BLaER1 (cell line): ENCODE data around the gene LTBP2.

Source experiments
- H3K27ac ChIP-seq: shearing (Covaris generic); formaldehyde crosslinking; 2 replicates; pipeline ENCODE4 v1.8.1; 2022
- H3K27me3 ChIP-seq: shearing (Covaris generic); formaldehyde crosslinking; 2 replicates; pipeline ENCODE4 v1.8.1; 2022
- H3K36me3 ChIP-seq: shearing (Covaris generic); formaldehyde crosslinking; 2 replicates; pipeline ENCODE4 v1.8.1; 2022
- H3K4me1 ChIP-seq: shearing (Covaris generic); formaldehyde crosslinking; 2 replicates; pipeline ENCODE4 v1.8.1; 2022
- H3K4me2 ChIP-seq: shearing (Covaris generic); formaldehyde crosslinking; 2 replicates; pipeline ENCODE4 v1.8.1; 2022
- H3K4me3 ChIP-seq: shearing (Covaris generic); formaldehyde crosslinking; 2 replicates; pipeline ENCODE4 v1.8.1; 2022
- H3K9ac ChIP-seq: shearing (Covaris generic); formaldehyde crosslinking; 2 replicates; pipeline ENCODE4 v1.8.1; 2022
- H3K9me3 ChIP-seq: shearing (Covaris generic); formaldehyde crosslinking; 2 replicates; pipeline ENCODE4 v1.8.1; 2022
- H4K20me1 ChIP-seq: shearing (Covaris generic); formaldehyde crosslinking; 2 replicates; pipeline ENCODE4 v1.8.1; 2022
- Cebpa-rat ChIP-seq: shearing (Covaris generic); IDR thresholded peaks from 2 replicates; pipeline ENCODE4 v1.8.1; 2022

LTBP2 gene

GRCh38 chr14:74650927-74651686 is 39.1 kb upstream of the LTBP2 start:
- Histone ChIP-seq H3K4me1 (peaks cover 17% of the 10 kb centered on the region), H3K27me3 (no peaks in the 10 kb centered on the region), H3K9ac (no peak overlapping the region), H3K27ac (no peak overlapping the region), H4K20me1 (no peaks in the 10 kb centered on the region), H3K4me3 (no peak overlapping the region), H3K9me3 (no peaks in the 10 kb centered on the region), H3K4me2 (no peak overlapping the region), H3K36me3 (peaks cover 5% of the 10 kb centered on the region; the same call in 1 of the 2 replicates)
- TF ChIP-seq Cebpa-rat = no peak

GRCh38 chr14:74649673-74650072 is 37.6 kb upstream of the LTBP2 start:
- Histone ChIP-seq H3K4me1 (peaks cover 24% of the 10 kb centered on the region), H3K36me3 (peaks cover 5% of the 10 kb centered on the region; the same call in 1 of the 2 replicates), H3K27ac (no peak overlapping the region), H3K4me2 (no peak overlapping the region), H3K9me3 (no peaks in the 10 kb centered on the region), H3K9ac (no peak overlapping the region), H4K20me1 (no peaks in the 10 kb centered on the region), H3K4me3 (no peak overlapping the region), H3K27me3 (no peaks in the 10 kb centered on the region)
- TF ChIP-seq Cebpa-rat = no peak

GRCh38 chr14:74649167-74649566 is 37.1 kb upstream of the LTBP2 start:
- H3K36me3 ChIP-seq = peaks cover 5% of the 10 kb centered on the region; the same call in 1 of the 2 replicates
- no peaks in the 10 kb centered on the region for H4K20me1 ChIP-seq
- H3K27me3 ChIP-seq = no peaks in the 10 kb centered on the region
- H3K4me2 ChIP-seq = no peak overlapping the region
- H3K9ac ChIP-seq = no peak overlapping the region
- no peak overlapping the region for H3K27ac ChIP-seq
- peaks cover 24% of the 10 kb centered on the region for H3K4me1 ChIP-seq
- H3K4me3 ChIP-seq = no peak overlapping the region
- no peaks in the 10 kb centered on the region for H3K9me3 ChIP-seq
- TF ChIP-seq Cebpa-rat = no peak

GRCh38 chr14:74648601-74649000 is 36.6 kb upstream of the LTBP2 start:
- peaks cover 24% of the 10 kb centered on the region for H3K4me1 ChIP-seq
- H3K36me3 ChIP-seq = peaks cover 5% of the 10 kb centered on the region; the same call in 1 of the 2 replicates
- H4K20me1 ChIP-seq = no peaks in the 10 kb centered on the region

GRCh38 chr14:74647678-74648461 is 35.8 kb upstream of the LTBP2 start:
- peak overlapping the region; percentile 73 for H3K4me2 ChIP-seq
- peak overlapping the region; percentile 33; the same call in 1 of the 2 replicates for H3K27ac ChIP-seq
- H3K4me3 ChIP-seq = no peak overlapping the region
- TF ChIP-seq Cebpa-rat = no peak
- H3K9ac ChIP-seq = peak overlapping the region; percentile 44; the same call in 1 of the 2 replicates
- H4K20me1 ChIP-seq = no peaks in the 10 kb centered on the region
- no peaks in the 10 kb centered on the region for H3K9me3 ChIP-seq
- H3K36me3 ChIP-seq = peaks cover 5% of the 10 kb centered on the region; the same call in 1 of the 2 replicates
- H3K27me3 ChIP-seq = no peaks in the 10 kb centered on the region
- peaks cover 24% of the 10 kb centered on the region for H3K4me1 ChIP-seq

More at GRCh38 chr14:74648601-74649000, 36.6 kb upstream of the LTBP2 start:
- Histone ChIP-seq H3K27me3 (no peaks in the 10 kb centered on the region), H3K27ac (0 out of 2 replicates have a peak overlapping the region, but pooled peaks have one; percentile 33), H3K4me2 (peak overlapping the region; percentile 73), H3K9me3 (no peaks in the 10 kb centered on the region), H3K4me3 (no peak overlapping the region), H3K9ac (peak overlapping the region; percentile 44; the same call in 1 of the 2 replicates)
- TF ChIP-seq Cebpa-rat = no peak

GRCh38 chr14:74647061-74647677 is 35.1 kb upstream of the LTBP2 start:
- Histone ChIP-seq H3K36me3 (no peaks in the 10 kb centered on the region), H3K9me3 (no peaks in the 10 kb centered on the region), H3K4me3 (no peak overlapping the region), H4K20me1 (no peaks in the 10 kb centered on the region), H3K27ac (0 out of 2 replicates have a peak overlapping the region, but pooled peaks have one; percentile 33), H3K9ac (no peak overlapping the region), H3K4me1 (peaks cover 24% of the 10 kb centered on the region), H3K4me2 (peak overlapping the region; percentile 73), H3K27me3 (no peaks in the 10 kb centered on the region)
- TF ChIP-seq Cebpa-rat = no peak

GRCh38 chr14:74645756-74646470 is 33.9 kb upstream of the LTBP2 start:
- Histone ChIP-seq H3K27ac (no peak overlapping the region), H3K9me3 (no peaks in the 10 kb centered on the region), H3K36me3 (no peaks in the 10 kb centered on the region), H3K9ac (no peak overlapping the region), H3K4me3 (no peak overlapping the region), H3K4me2 (no peak overlapping the region), H3K4me1 (peaks cover 24% of the 10 kb centered on the region), H3K27me3 (no peaks in the 10 kb centered on the region), H4K20me1 (no peaks in the 10 kb centered on the region)
- no peak for TF ChIP-seq Cebpa-rat

GRCh38 chr14:74645244-74645643 is 33.2 kb upstream of the LTBP2 start:
- Histone ChIP-seq H3K4me1 (peaks cover 24% of the 10 kb centered on the region), H3K36me3 (no peaks in the 10 kb centered on the region), H3K4me2 (no peak overlapping the region), H4K20me1 (no peaks in the 10 kb centered on the region), H3K9me3 (no peaks in the 10 kb centered on the region), H3K27ac (no peak overlapping the region), H3K4me3 (no peak overlapping the region), H3K9ac (no peak overlapping the region), H3K27me3 (no peaks in the 10 kb centered on the region)
- TF ChIP-seq Cebpa-rat = no peak

GRCh38 chr14:74641601-74642391 is 29.8 kb upstream of the LTBP2 start:
- H3K27me3 ChIP-seq = no peaks in the 10 kb centered on the region

More at GRCh38 chr14:74641601-74642391, 29.8 kb upstream of the LTBP2 start:
- no peaks in the 10 kb centered on the region for H3K36me3 ChIP-seq
- no peak overlapping the region for H3K9ac ChIP-seq
- H4K20me1 ChIP-seq = no peaks in the 10 kb centered on the region
- H3K4me3 ChIP-seq = no peak overlapping the region
- TF ChIP-seq Cebpa-rat = no peak
- H3K9me3 ChIP-seq = no peaks in the 10 kb centered on the region
- H3K27ac ChIP-seq = no peak overlapping the region
- no peak overlapping the region for H3K4me2 ChIP-seq
- H3K4me1 ChIP-seq = 0 out of 2 replicates have a peak, but pooled peaks cover 7% of the 10 kb centered on the region
